WTC11 (cell line): Measurements from ENCODE around the gene KLRD1. TPM values are rescaled to one million over a fixed set of nuclear protein-coding genes. Genes with fewer than 3 reads are reported as not detected.

Experiments
- ATAC-seq: fragments of 200-7000 bp; cut with Tn5 transposase; 2 replicates; pipeline ENCODE4 v1.10.0; 2021; ENCODE audit warnings: mild to moderate bottlenecking, moderate library complexity
- CTCF ChIA-PET: fragments of 300-600 bp; sonication (Branson Sonifier 250); formaldehyde crosslinking; loops from one replicate; lab custom pipeline; 2021; ENCODE audit warnings: antibody characterized with exemption; lab: Charles Lee
- POLR2A ChIA-PET: fragments of 350-600 bp; sonication (Branson Sonifier 250); formaldehyde crosslinking; loops from one replicate; lab custom pipeline; 2021; ENCODE audit warnings: antibody characterized with exemption; lab: Charles Lee
- DNase-seq: peaks from one replicate; pipeline ENCODE4 v3.0.0; 2021; ENCODE audit warnings: low spot score
- H3K27ac Mint-ChIP-seq: 2 replicates; pipeline ENCODE4 v1.8.0; 2021; ENCODE audit warnings: mixed read lengths
- H3K27me3 Mint-ChIP-seq: 2 replicates; pipeline ENCODE4 v1.8.0; 2021; ENCODE audit warnings: low read depth, mild to moderate bottlenecking, moderate library complexity, mixed read lengths
- H3K36me3 Mint-ChIP-seq: 2 replicates; pipeline ENCODE4 v1.8.0; 2021; ENCODE audit warnings: mixed read lengths
- H3K4me1 Mint-ChIP-seq: 2 replicates; pipeline ENCODE4 v1.8.0; 2022; ENCODE audit warnings: mixed read lengths
- H3K4me3 Mint-ChIP-seq: 2 replicates; pipeline ENCODE4 v1.8.0; 2021; ENCODE audit warnings: mild to moderate bottlenecking, moderate library complexity, mixed read lengths
- H3K9me3 Mint-ChIP-seq: 2 replicates; pipeline ENCODE4 v1.8.0; 2021; ENCODE audit warnings: mixed read lengths
- AR ChIP-seq: fragments of 250-450 bp; sonication (Bioruptor Pico); IDR thresholded peaks from 2 replicates; pipeline ENCODE4 v1.9.0; 2021; ENCODE audit warnings: mild to moderate bottlenecking
- ARID4B ChIP-seq: sonication (generic); formaldehyde crosslinking; IDR thresholded peaks from 2 replicates; pipeline ENCODE4 v1.8.0; 2023; ENCODE audit warnings: missing genetic modification reagents, mild to moderate bottlenecking, borderline replicate concordance
- ATF2 ChIP-seq: sonication (generic); formaldehyde crosslinking; IDR thresholded peaks from 2 replicates; pipeline ENCODE4 v1.8.1; 2022; ENCODE audit warnings: low read depth, missing genetic modification reagents, borderline replicate concordance
- NR2C2 ChIP-seq: sonication (generic); formaldehyde crosslinking; IDR thresholded peaks from 2 replicates; pipeline ENCODE4 v1.8.0; 2022; ENCODE audit warnings: mild to moderate bottlenecking, missing genetic modification reagents
- RORB ChIP-seq: fragments of 250-450 bp; sonication (Bioruptor Pico); IDR thresholded peaks from 2 replicates; pipeline ENCODE4 v1.9.0; 2021; ENCODE audit warnings: mild to moderate bottlenecking
- TCF7 ChIP-seq: sonication (generic); formaldehyde crosslinking; IDR thresholded peaks from 2 replicates; pipeline ENCODE4 v1.8.0; 2022; ENCODE audit warnings: mild to moderate bottlenecking, low read depth, missing genetic modification reagents, moderate library complexity
- TEAD1 ChIP-seq: sonication (generic); formaldehyde crosslinking; IDR thresholded peaks from 2 replicates; pipeline ENCODE4 v1.8.0; 2022; ENCODE audit warnings: mild to moderate bottlenecking, missing genetic modification reagents
- TP53 ChIP-seq: sonication (generic); formaldehyde crosslinking; IDR thresholded peaks from 2 replicates; pipeline ENCODE4 v1.8.1; 2023; ENCODE audit warnings: mild to moderate bottlenecking, missing genetic modification reagents
- USF2 ChIP-seq: sonication (generic); formaldehyde crosslinking; IDR thresholded peaks from 2 replicates; pipeline ENCODE4 v1.8.1; 2023; ENCODE audit warnings: mild to moderate bottlenecking, missing genetic modification reagents, moderate library complexity
- ZNF512 ChIP-seq: sonication (generic); formaldehyde crosslinking; IDR thresholded peaks from 2 replicates; pipeline ENCODE4 v1.8.1; 2022; ENCODE audit warnings: missing genetic modification reagents, borderline replicate concordance
- ZSCAN18 ChIP-seq: fragments of 250-450 bp; sonication (Bioruptor Pico); IDR thresholded peaks from 2 replicates; pipeline ENCODE4 v2.1.2; 2022; ENCODE audit warnings: mild to moderate bottlenecking, moderate library complexity
- total RNA-seq: library from RNA; stranded (reverse); gene quantifications from 3 replicates; pipeline ENCODE4 v1.2.3, GENCODE V29; 2021

Gene KLRD1
- total RNA-seq, 1 experiment from 2014 or later, result 0.55 TPM

GRCh38 chr12:10293151-10293550, 14.5 kb upstream of the KLRD1 start:
- H3K4me1 Mint-ChIP-seq, result no peaks in the 10 kb centered on the region
- H3K9me3 Mint-ChIP-seq, result 0 out of 2 replicates have a peak, but pooled peaks cover 3% of the 10 kb centered on the region
- no peak for DNase-seq
- no peaks in the 10 kb centered on the region for H3K27me3 Mint-ChIP-seq
- ChIA-PET POLR2A (no interaction called here), CTCF (no interaction called here)
- H3K27ac Mint-ChIP-seq, result no peak overlapping the region
- ATAC-seq, result no peak
- H3K4me3 Mint-ChIP-seq, result no peak overlapping the region
- TF ChIP-seq TCF7 (CRISPR knock-in tag), result no peak
- TF ChIP-seq, all 79 proteins: peak for 0
- H3K36me3 Mint-ChIP-seq, result no peaks in the 10 kb centered on the region

GRCh38 chr12:10293570-10294227, 14.0 kb upstream of the KLRD1 start:
- H3K36me3 Mint-ChIP-seq, result no peaks in the 10 kb centered on the region
- DNase-seq (no peak), ATAC-seq (no peak)
- no peak overlapping the region for H3K4me3 Mint-ChIP-seq
- H3K27me3 Mint-ChIP-seq, result no peaks in the 10 kb centered on the region
- H3K9me3 Mint-ChIP-seq, result peaks cover 7% of the 10 kb centered on the region; the same call in 1 of the 2 replicates
- no peaks in the 10 kb centered on the region for H3K4me1 Mint-ChIP-seq
- TF ChIP-seq AR (CRISPR knock-in tag) (no peak), TP53 (CRISPR knock-in tag) (no peak), USF2 (CRISPR knock-in tag) (no peak), RORB (CRISPR knock-in tag) (no peak), TEAD1 (CRISPR knock-in tag) (no peak), ARID4B (CRISPR knock-in tag) (no peak), ZSCAN18 (CRISPR knock-in tag) (no peak), ATF2 (CRISPR knock-in tag) (no peak), NR2C2 (CRISPR knock-in tag) (no peak), ZNF512 (CRISPR knock-in tag) (no peak)
- POLR2A ChIA-PET, result no interaction called here
- CTCF ChIA-PET, result no interaction called here
- no peak overlapping the region for H3K27ac Mint-ChIP-seq
